Stimulated activated CD8-positive, alpha-beta memory T cell treated with anti-CD3 and anti-CD28 coated beads, Interleukin-4, amount 100 ng/mL, for 4 hours (primary cell): ENCODE results near the gene MRTFB.
"Not testable (repeated sequence)": the region's sequence is repeated elsewhere in the genome, so short reads cannot be mapped to it uniquely, and the experiment has no call there.

Experiments used
- DNase-seq, 2 donors: peaks; one replicate each; pipeline ENCODE4 v3.0.0-alpha.2; 2020; ENCODE audit warnings: low read depth in 2 of 2, low spot score in 1 of 2

MRTFB gene

DNA sequence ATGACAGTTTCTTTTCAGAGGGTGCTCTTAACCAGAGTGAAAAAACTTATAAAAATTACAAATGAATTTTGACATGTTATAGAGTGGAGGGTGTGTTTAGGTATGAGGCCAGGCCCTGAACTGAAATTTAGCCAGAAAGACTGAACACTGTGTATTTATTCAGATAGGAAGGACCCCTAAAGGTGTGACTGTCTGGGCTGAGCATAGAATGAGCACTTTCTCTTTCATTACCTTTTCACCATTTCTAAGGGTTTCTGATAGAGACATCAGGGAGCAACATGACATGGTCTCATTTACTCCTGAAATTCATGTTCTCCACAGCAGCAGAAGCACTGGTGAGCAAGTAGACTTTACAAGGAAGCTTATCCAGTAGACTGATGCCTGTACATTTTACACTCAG is 32.9 kb downstream of the MRTFB start:
- no peak for DNase-seq

GRCh38 chr16:14105760-14106375 is 34.7 kb downstream of the MRTFB start:
- no peak for DNase-seq

GRCh38 chr16:14106457-14106856 is 35.3 kb downstream of the MRTFB start:
- no peak for DNase-seq

GRCh38 chr16:14106961-14107360 is 35.8 kb downstream of the MRTFB start:
- no peak for DNase-seq

DNA sequence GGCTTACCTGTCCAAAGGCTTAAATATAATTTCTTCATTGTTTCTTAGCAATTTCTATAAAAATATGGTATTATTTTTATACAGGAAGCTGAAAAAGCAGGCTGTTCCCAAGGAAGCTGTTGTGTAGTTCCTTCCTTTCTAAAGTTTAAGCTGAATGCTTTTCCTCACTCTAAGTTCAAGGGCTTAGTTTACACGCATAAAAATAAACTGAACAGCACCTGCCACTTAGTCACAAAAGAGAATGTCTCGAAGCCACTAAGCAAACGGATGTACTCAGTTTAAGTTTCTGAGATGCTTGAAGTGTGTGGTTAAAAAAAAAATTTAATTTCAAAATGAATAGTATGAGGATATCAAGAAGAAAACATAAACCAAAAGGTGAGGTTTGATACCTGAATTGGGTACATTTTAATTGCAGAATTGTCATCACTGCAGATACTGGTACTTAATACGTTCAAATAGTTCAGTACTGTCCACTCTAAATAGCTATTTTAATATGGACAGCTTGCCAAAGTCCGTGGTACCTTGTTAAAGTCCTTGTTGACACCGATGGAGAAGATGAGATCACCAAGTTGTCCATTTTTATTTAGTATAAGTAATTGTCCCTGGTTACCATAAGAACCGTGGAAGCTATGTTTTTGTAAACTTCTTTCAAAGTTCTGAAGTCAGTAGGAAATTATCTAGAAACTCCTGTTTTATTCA is 38.1 kb downstream of the MRTFB start:
- no peak for DNase-seq

- no peak for DNase-seq
Observed at GRCh38 chr16:14109782-14110727, 38.9 kb downstream of the MRTFB start.

DNA sequence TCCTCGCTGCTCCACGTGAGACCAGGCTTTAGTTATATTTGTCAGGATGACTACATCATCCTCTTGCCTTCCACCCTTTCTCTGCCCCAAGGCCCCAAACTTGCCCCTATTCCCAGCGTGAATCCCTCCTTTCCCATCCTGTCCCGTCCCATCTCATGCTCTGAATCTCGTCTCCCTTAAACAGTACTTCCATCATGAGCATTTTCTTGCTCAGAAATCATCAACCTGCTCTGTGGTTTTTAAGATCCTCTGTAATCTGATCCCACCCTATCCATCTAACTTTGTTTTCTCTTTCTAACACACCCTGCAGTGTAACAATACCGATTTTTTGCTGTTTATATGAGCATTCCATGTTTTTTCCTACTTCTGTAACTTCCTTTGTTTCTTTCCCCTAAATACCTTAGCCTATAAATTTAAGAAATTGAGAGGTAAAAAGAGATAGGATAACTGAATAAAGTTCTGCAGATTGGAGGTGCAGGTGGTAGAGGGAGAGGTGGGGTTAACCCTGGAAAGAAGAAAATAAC is 39.7 kb downstream of the MRTFB start:
- DNase-seq, result no peak

DNA sequence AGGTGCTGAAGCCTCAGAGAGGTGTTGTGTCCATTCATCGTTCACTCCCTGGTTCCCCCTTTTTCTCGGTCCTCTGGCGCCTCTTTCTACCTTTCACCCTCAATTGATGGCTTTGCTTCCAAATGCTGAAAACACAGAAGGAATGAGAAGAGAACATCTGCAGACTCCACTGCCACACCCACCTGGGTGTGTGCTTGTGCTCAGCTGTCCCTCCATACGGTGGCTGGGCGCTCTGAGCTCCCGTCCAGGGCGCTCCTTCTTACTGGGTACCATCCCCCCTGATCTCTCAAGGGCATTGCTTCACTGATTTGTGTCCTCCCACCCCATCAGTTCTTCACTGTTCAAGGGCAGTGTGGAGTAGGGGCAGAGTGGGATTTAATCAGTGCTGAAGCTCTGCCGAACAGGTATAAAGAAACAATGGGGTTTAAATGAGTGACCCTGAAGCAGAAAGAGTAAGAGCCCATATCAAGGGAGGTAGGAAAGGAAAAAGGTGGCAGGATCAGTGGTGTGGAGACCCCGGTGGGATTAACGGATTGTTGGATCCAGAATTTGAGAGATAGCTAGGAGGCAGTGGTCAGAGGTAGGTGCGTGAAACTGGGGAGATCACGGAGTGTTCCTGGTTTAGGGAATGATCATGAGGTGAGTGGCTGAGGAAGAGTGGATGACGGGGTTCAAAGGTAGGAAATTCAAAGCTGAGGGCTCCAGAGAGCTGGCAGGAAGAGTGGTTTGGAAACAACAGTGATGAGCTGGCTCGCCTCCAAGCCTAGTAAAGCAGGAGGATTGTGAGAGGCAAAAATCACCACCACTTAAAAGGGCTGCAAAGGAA is 40.8 kb downstream of the MRTFB start:
- no peak for DNase-seq

- no peak for DNase-seq
Observed at GRCh38 chr16:14112539-14112856, 41.4 kb downstream of the MRTFB start.

- DNase-seq, result no peak
Observed at GRCh38 chr16:14113344-14113743, 42.2 kb downstream of the MRTFB start.

- no peak for DNase-seq
Observed at GRCh38 chr16:14117051-14117450, 45.9 kb downstream of the MRTFB start.

DNA sequence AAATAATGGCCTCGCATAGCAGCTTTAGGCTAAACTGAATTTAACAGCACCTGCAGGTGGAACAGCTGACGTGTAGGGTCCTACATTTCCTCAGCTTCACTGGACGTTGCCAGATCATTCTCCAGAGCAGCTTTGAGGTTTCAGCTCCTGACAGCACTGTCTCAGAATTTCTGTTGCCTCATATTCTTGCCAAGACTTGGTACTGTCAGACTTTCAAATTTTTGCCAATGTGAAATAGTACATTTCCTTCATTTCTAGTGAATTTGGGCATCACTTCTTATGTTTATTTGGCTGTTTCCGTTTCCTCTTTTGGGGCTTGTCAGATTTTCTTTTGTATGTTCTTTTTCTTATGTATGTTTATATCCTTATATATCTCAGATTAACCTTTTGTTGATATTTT is 48.7 kb downstream of the MRTFB start:
- no peak for DNase-seq

DNA sequence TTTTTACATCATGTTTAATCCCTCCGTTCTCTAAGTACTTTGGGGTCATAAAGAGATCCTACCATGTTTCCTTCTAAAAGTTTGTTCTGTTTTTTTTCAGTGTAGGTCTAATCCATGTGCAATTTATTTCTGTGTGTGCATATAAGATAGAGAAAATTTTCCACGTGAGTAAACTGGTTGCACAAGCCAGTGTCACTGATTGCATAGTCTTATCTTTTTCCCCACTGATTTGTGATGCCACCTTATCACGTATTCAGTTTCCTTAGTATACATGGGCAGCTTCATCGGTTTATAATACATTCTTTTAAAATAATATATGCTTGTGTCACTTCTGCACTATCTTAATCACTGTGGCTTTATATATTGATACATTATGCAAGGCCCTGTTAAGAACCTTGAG is 49.2 kb downstream of the MRTFB start:
- DNase-seq, result no peak

- DNase-seq, result no peak
Observed at GRCh38 chr16:14121142-14121541, 50.0 kb downstream of the MRTFB start.

DNA sequence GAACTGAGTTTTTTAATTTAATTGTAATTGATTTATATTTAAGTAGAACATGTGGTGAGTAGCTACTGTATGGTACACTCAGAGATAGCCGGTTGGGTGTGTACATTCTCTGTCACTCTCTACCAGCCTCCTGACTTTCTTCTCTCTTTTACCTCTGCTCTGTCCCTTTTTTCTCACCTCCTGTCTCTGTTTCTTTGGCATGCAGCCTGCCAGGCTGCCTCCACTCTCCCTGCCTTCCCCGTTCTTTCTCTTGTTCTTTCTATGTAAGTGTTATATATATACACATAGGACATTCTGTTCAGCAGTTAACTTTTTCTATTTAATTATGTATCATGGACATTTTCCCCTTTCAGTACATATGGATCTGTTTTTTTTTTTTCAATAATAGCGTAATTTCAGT is 50.8 kb downstream of the MRTFB start:
- no peak for DNase-seq

GRCh38 chr16:14122430-14122829 is 51.3 kb downstream of the MRTFB start:
- not testable (repeated sequence) for DNase-seq

GRCh38 chr16:14125000-14125681 is 54.0 kb downstream of the MRTFB start:
- DNase-seq, result no peak

DNA sequence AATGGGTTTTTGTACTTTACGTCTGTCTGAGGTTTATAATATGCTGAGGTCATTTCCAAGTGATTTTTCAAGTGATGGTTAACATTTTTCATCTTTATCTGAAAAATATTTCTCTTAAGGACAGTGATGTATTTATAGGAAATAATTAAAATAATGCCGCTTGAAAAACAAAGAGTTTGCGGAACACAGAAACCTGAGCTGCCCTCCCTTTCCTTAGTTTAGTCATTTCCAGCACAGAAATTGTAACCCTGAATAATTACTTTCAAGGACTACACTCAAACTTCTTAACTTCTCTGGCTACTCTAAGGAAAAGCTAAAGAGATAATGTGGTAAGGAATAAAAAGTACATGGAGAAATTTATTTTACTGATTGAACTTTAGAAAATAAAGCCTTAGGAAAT is 54.6 kb downstream of the MRTFB start:
- DNase-seq, result no peak

DNA sequence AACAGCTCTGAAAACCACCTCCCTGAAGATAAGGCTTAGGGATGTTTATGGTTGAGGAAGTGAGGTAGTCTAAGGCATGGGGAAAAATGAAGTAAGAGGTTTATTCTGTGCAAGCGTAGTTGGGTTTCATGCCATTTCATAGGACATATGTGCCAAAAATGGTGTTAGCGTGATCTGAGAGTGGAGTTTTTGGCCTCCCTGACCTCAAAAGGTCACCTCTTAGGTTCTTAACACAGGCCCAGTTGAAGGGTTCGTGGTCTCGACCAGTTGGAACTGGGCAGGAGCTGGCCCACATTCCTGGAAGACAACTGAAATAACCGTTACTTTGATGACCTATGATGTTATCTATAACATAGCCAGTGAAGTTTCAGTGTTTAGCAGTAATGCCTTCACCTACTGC is 57.0 kb downstream of the MRTFB start:
- no peak for DNase-seq

- no peak for DNase-seq
Observed at GRCh38 chr16:14129502-14129901, 58.4 kb downstream of the MRTFB start.
